Brain microvascular endothelial cell (primary cell): ENCODE results near the gene THSD4.
A peak's percentile ranks its signal among the peaks of the same experiment; 100 is the strongest.

Experiments used
- DNase-seq: peaks from one replicate; pipeline ENCODE4 v3.0.0-alpha.2; 2020
- H3K27ac ChIP-seq: fragments of 250-450 bp; sonication (Bioruptor Pico); 2 replicates; pipeline ENCODE4 v1.5.1; 2020; ENCODE audit warnings: mild to moderate bottlenecking, moderate library complexity
- H3K27me3 ChIP-seq: fragments of 250-450 bp; sonication (Bioruptor Pico); replicated peaks from 2 replicates; pipeline ENCODE4 v1.5.1; 2020; ENCODE audit warnings: mild to moderate bottlenecking
- H3K36me3 ChIP-seq: fragments of 250-450 bp; sonication (Bioruptor Pico); replicated peaks from 2 replicates; pipeline ENCODE4 v1.5.1; 2020; ENCODE audit warnings: mild to moderate bottlenecking
- H3K4me3 ChIP-seq: 2 replicates; pipeline ENCODE4 v1.5.1; 2011; ENCODE audit warnings: low read depth, mild to moderate bottlenecking, control low read depth, low read length, moderate library complexity
- in situ Hi-C: cut with HindIII; loops from 2 replicates; pipeline ENCODE4 v1.10.0; 2017; ENCODE audit warnings: low sequenced_read_pairs, low pct_ligation_motif_present
- TF ChIP-seq, protein P1 (sequence below): IDR thresholded peaks from 2 replicates; pipeline ENCODE4 v1.5.1; 2011; ENCODE audit warnings: low read depth, mild to moderate bottlenecking, moderate library complexity, low read length, control low read depth, inconsistent platforms; ENCODE audit errors: missing control alignments

The THSD4 gene

DNA sequence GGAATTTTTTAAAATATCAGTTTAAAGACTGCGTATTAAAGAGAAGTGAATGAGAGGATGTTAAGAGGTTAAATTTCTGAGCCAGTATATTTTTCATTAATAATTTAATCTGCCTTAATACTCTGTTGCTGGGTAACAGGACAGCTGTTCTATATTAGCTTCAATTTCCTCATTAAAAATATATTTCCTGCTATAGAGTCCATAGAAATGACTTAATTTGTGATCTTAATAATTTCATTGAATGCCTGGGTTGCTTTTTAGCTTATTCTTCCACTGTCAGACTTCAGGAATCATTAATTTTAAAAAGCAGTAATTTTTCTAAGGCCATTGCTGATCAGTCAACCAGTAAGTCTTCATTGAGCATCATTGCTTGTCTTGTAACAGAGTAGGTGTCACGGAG lies 129.0 kb downstream of the THSD4 start:
- DNase-seq: no peak
- TF ChIP-seq, protein P1, sequence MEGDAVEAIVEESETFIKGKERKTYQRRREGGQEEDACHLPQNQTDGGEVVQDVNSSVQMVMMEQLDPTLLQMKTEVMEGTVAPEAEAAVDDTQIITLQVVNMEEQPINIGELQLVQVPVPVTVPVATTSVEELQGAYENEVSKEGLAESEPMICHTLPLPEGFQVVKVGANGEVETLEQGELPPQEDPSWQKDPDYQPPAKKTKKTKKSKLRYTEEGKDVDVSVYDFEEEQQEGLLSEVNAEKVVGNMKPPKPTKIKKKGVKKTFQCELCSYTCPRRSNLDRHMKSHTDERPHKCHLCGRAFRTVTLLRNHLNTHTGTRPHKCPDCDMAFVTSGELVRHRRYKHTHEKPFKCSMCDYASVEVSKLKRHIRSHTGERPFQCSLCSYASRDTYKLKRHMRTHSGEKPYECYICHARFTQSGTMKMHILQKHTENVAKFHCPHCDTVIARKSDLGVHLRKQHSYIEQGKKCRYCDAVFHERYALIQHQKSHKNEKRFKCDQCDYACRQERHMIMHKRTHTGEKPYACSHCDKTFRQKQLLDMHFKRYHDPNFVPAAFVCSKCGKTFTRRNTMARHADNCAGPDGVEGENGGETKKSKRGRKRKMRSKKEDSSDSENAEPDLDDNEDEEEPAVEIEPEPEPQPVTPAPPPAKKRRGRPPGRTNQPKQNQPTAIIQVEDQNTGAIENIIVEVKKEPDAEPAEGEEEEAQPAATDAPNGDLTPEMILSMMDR: no peak
- Histone ChIP-seq H3K27ac (no peak overlapping the region), H3K36me3 (peaks cover 14% of the 10 kb centered on the region), H3K4me3 (no peak overlapping the region), H3K27me3 (no peaks in the 10 kb centered on the region)
- in situ Hi-C loops: no loop called here

DNA sequence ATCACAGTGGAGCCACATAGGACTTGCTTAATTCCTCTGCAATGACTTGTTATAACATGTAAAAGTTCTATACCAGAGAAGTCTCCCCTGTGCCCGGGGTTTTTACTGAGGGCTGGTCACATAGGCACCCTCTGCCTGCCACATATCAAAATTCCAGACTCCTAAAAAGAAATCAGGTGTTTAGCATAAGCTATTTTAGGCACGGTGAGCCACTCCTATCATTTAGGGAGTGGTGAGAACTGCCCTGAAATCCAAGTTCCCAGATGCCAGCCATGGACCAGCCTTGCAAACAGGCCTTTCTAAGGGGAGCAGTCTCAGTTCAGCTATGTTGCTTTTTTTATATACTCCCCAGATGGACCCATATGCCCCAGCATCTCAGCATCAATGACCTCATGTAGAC lies 130.3 kb downstream of the THSD4 start:
- Histone ChIP-seq H3K36me3 (peaks cover 14% of the 10 kb centered on the region), H3K27me3 (no peaks in the 10 kb centered on the region), H3K27ac (no peak overlapping the region), H3K4me3 (no peak overlapping the region)
- no peak for DNase-seq
- TF ChIP-seq, protein P1: no peak
- in situ Hi-C loops: no loop called here

DNA sequence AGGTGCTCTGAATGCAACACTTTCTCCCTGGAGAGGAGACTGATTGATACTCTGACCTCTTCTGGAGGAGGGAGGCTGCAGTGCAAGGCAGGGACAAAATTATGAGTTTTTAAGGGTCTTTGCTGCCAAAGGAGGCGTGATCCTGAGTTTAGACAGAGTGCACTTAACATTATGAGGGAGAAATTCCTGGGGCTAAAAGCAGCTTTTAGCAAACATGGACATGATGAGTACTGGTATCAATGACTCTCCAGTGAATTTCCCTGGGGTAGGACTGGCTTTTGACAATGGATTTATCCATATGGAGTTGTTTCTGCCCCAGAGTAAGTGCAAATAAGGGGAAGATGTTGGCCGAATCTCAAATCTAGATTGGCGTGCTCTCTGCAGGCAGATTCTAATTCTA lies 133.1 kb downstream of the THSD4 start:
- TF ChIP-seq, protein P1: no peak
- in situ Hi-C loops: no loop called here

DNA sequence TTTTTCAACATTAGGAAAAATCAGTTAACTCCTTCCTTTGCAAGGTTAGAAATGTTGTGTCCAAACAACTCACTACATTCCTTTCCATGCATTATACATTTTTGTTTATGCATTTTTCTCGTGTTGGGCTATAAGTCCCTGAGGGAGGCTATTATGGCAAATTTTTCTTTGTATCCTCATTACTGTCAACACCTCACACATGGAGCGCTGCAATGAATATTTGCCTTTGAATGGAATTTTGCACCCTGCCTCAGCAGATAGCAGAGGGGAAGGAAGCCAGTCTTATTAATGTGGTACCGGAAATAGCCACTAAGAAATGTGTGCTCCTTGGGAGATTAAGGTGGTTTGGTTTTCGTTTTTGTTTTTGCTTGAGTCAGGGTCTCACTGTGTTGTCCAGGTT lies 134.7 kb downstream of the THSD4 start:
- H3K36me3 ChIP-seq: peaks cover 14% of the 10 kb centered on the region
- in situ Hi-C loops: no loop called here
- DNase-seq: no peak

More for the DNA sequence above, 133.1 kb downstream of the THSD4 start:
- DNase-seq: no peak
- no peak overlapping the region for H3K27ac ChIP-seq
- no peaks in the 10 kb centered on the region for H3K27me3 ChIP-seq
- H3K4me3 ChIP-seq: no peak overlapping the region
- H3K36me3 ChIP-seq: peaks cover 17% of the 10 kb centered on the region

DNA sequence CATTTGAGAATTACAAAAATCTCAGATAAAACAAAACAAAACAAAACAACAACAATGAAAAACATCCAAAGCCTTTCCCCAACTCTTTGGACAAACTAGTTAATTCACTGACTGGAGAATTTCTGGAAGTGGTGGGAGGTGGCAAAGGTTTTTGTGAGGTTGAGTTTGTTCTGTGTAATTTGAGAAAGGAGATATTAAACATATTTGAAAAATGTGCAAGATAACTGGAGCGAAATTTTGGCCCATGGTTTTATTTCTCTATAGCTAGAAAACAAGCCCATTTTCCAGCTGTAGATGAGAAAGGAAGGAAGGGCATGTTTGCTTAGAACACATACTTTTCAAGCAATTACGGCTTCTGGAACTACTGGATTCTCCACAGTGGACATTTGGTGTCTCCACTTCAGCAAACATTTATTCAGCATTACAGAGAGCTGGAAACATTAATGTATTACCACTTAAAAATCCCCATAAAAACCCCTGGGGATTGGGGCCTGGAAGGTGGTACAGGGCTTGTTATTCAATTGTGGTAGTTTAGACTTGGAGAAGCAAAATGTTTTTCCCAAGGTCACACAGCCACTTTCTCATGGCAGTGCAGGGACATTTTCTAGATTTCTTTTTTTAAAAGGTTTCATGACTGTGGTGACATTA lies 135.8 kb downstream of the THSD4 start:
- TF ChIP-seq, protein P1: no peak
- Histone ChIP-seq H3K27ac (peak overlapping the region; percentile 68), H3K27me3 (no peaks in the 10 kb centered on the region), H3K4me3 (no peak overlapping the region), H3K36me3 (peaks cover 12% of the 10 kb centered on the region)
- in situ Hi-C loops: no loop called here
- DNase-seq: no peak

More for the DNA sequence above, 134.7 kb downstream of the THSD4 start:
- Histone ChIP-seq H3K27ac (no peak overlapping the region), H3K4me3 (no peak overlapping the region), H3K27me3 (no peaks in the 10 kb centered on the region)
- TF ChIP-seq, protein P1: no peak

DNA sequence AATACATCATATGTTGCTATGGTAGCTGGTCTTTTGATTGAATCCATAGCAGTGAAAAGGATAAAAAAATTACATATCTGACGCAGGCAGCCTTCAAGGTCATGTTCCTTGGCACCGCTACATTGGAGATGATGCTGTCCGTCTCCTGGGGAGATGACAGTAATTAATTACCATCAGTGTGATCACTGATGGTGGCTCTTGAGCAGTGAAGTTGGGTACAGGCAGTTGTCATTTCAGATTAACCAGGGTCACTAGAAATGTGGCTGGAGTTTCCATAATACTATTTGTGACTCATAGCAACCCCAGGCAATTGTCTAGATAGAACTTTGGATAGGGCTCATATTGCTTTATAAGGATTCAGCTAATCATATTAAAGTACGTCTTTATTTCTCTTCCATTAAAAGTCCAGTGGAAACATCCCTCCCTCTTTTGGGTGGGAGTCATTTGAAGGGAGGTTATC lies 136.3 kb downstream of the THSD4 start:
- peak overlapping the region; percentile 68 for H3K27ac ChIP-seq
- no peak for DNase-seq
- in situ Hi-C loops: no loop called here

More for the DNA sequence above, 136.3 kb downstream of the THSD4 start:
- H3K27me3 ChIP-seq: no peaks in the 10 kb centered on the region
- peaks cover 8% of the 10 kb centered on the region for H3K36me3 ChIP-seq
- H3K4me3 ChIP-seq: no peak overlapping the region
- TF ChIP-seq, protein P1: no peak
